ENCODE results near the gene SLCO3A1.

DNA sequence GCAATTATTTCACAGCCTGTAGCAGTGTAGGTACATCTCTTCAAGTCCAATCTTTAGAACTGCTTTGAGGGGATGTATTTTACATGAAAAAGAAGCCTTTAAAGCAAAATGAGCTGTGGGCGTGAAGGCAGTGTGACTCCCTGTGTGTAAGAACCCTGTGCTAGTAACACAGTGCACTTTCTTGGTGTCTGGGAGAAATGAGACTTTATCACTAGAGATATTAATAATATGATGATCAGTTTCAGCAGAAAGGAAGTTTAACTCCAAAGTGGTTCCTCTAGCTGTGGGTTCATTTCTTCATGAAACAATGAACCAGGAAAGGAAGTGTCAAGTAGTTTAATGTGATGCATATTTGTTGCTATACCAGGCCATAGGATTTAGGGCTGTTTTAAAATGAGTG is 41.5 kb downstream of the SLCO3A1 start:
- no peak for TF ChIP-seq EZH2 (IDR thresholded peaks at IDR 0.05; ENCODE audit: insufficient read depth, poor library complexity, severe bottlenecking)
- TF ChIP-seq EZH2phosphoT487 (IDR thresholded peaks at IDR 0.05; ENCODE audit: insufficient read depth, low read depth) = no peak

Measured in GM23248 (cell line).